K562 (cell line): Measurements from ENCODE around the gene UBE2E3. TPM values are rescaled to one million over a fixed set of nuclear protein-coding genes. Genes with fewer than 3 reads are reported as not detected.

Experiments used
- ATAC-seq: fragments of 200-7000 bp; cut with Tn5 transposase; 3 replicates; pipeline ENCODE4 v1.9.1; 2020; ENCODE audit warnings: moderate library complexity
- BruUV-seq: library from RNA; stranded (reverse); fragments of 400-500 nt; replicated peaks from 2 replicates; lab custom pipeline; 2021; lab: Mats Ljungman, UMichigan
- CTCF ChIA-PET: fragments of 300-600 bp; formaldehyde crosslinking; extraction: SDS; loops from one replicate; lab custom pipeline; 2021; ENCODE audit warnings: low intra/inter-chr PET ratio; lab: Yijun Ruan, JAX
- POLR2A ChIA-PET: fragments of 300-600, 350-650 bp; sonication (Branson Sonifier 250); formaldehyde crosslinking; extraction: SDS; loops from one replicate; lab custom pipeline; 2021; ENCODE audit warnings: antibody characterized with exemption, inconsistent platforms; lab: Yijun Ruan, JAX
- DNase-seq, 4 experiments: peaks; one replicate each; pipeline versions ENCODE4 v3.0.0 to v3.0.0-alpha.2; 2011 to 2018; ENCODE audit warnings: low spot score in 3 of 4, mixed read lengths in 3 of 4; ENCODE audit errors: extremely low read depth in 1 of 4
- FAIRE-seq: peaks from 2 replicates; lab custom pipeline; 2011; peaks lifted over from hg19 to GRCh38; lab: Jason Lieb, UNC
- H2AFZ ChIP-seq: 2 replicates; pipeline ENCODE4 v1.6.0; 2011; ENCODE audit warnings: low read depth, low read length, control low read depth, inconsistent platforms
- H3K27ac ChIP-seq: fragments of 200-600 bp; 3 replicates; pipeline ENCODE4 v1.8.0; 2011; ENCODE audit warnings: low read depth, mild to moderate bottlenecking, control low read depth, inconsistent platforms, low read length, moderate library complexity, mixed read lengths; ENCODE audit errors: extremely low read depth
- H3K27me3 ChIP-seq, 2 experiments: fragments of 300-600 bp in 1 of 2; 2 replicates in 1 of 2; 3 replicates in 1 of 2; pipeline versions ENCODE4 v1.6.0 to v1.8.0; 2011; ENCODE audit warnings: inconsistent platforms in 2 of 2, low read length in 2 of 2, mild to moderate bottlenecking in 1 of 2, mixed read lengths in 1 of 2, moderate library complexity in 1 of 2; ENCODE audit not compliant: control insufficient read depth in 2 of 2, insufficient read depth in 2 of 2
- H3K36me3 ChIP-seq: fragments of 300-600 bp; 3 replicates; pipeline ENCODE4 v1.8.0; 2011; ENCODE audit warnings: mild to moderate bottlenecking, low read length, inconsistent platforms; ENCODE audit not compliant: control insufficient read depth, insufficient read depth
- H3K4me1 ChIP-seq, 2 experiments: fragments of 200-600 bp in 1 of 2; replicated peaks in 1 of 2; 2 replicates in 1 of 2; 3 replicates in 1 of 2; pipeline versions ENCODE4 v1.5.1 to v1.8.0; 2011; ENCODE audit warnings: inconsistent platforms in 2 of 2, low read length in 2 of 2, mild to moderate bottlenecking in 1 of 2, mixed read lengths in 1 of 2, moderate library complexity in 1 of 2; ENCODE audit not compliant: control insufficient read depth in 2 of 2, insufficient read depth in 2 of 2
- H3K4me2 ChIP-seq: 2 replicates; pipeline ENCODE4 v1.6.1; 2011; ENCODE audit warnings: low read length, control low read depth, inconsistent platforms, mixed read lengths; ENCODE audit not compliant: insufficient read depth
- H3K4me3 ChIP-seq: fragments of 200-600 bp; sonication (generic), shearing (Covaris generic); 2 replicates; pipeline ENCODE4 v1.5.1; 2016; ENCODE audit warnings: control low read depth, inconsistent platforms
- H3K79me2 ChIP-seq: fragments of 200-600 bp; 3 replicates; pipeline ENCODE4 v1.8.0; 2011; ENCODE audit warnings: low read length, inconsistent platforms; ENCODE audit not compliant: control insufficient read depth, insufficient read depth
- H3K9ac ChIP-seq, 2 experiments: 2 replicates each; pipeline versions ENCODE4 v1.6.0 to v1.6.1; 2011; ENCODE audit warnings: low read depth in 2 of 2, low read length in 2 of 2, control low read depth in 1 of 2, inconsistent platforms in 1 of 2, mild to moderate bottlenecking in 1 of 2, mixed read lengths in 1 of 2; ENCODE audit not compliant: insufficient read depth in 1 of 2
- H3K9me1 ChIP-seq: one replicate; pipeline ENCODE4 v1.6.0; 2011; ENCODE audit warnings: inconsistent platforms, mild to moderate bottlenecking, low read length, moderate library complexity; ENCODE audit not compliant: control insufficient read depth, insufficient read depth
- H3K9me3 ChIP-seq: replicated peaks from 2 replicates; pipeline ENCODE4 v1.5.1; 2011; ENCODE audit warnings: low read depth, low read length, inconsistent platforms; ENCODE audit not compliant: control insufficient read depth, insufficient read depth
- H4K20me1 ChIP-seq: replicated peaks from 2 replicates; pipeline ENCODE4 v1.6.1; 2011; ENCODE audit warnings: low read length, inconsistent platforms, mixed read lengths; ENCODE audit not compliant: control insufficient read depth, insufficient read depth
- ELF1 ChIP-seq: fragments of 200-800 bp; sonication (Bioruptor generic); IDR thresholded peaks from 2 replicates; pipeline ENCODE4 v1.6.1; 2016; ENCODE audit warnings: missing genetic modification characterization, missing compliant biosample characterization
- KLF10 ChIP-seq: fragments of 250-450 bp; sonication (Bioruptor Pico); IDR thresholded peaks from 2 replicates; pipeline ENCODE4 v1.6.1; 2021; ENCODE audit warnings: matching md5 sums
- REST ChIP-seq, 2 experiments: fragments of 450-650 bp; formaldehyde crosslinking in 1 of 2; IDR thresholded peaks; 2 replicates each; pipeline versions ENCODE4 v1.4.0 to v1.6.1; 2014 to 2020; ENCODE audit warnings: mild to moderate bottlenecking in 2 of 2, borderline replicate concordance in 1 of 2, low read depth in 1 of 2
- ZNF311 ChIP-seq: fragments of 250-450 bp; sonication (Bioruptor Pico); IDR thresholded peaks from 2 replicates; pipeline ENCODE4 v1.4.0; 2020; ENCODE audit warnings: mild to moderate bottlenecking, moderate library complexity
- WGBS: fragments of 100-300 bp; shearing (Covaris generic); methylation state at CpG from one replicate; pipeline ENCODE4 v1.1.6; 2016; ENCODE audit warnings: low coverage, mixed read lengths; ENCODE audit not compliant: insufficient coverage; ENCODE audit errors: missing lambda C conversion rate; 5-methylcytosine and 5-hydroxymethylcytosine counted together
- in situ Hi-C: fragments of 300-500 bp; cut with MboI; formaldehyde crosslinking; loops from 4 replicates; pipeline ENCODE4 v1.15.0; 2018; ENCODE audit warnings: inconsistent platforms, mixed read lengths
- intact Hi-C: fragments of 100-400 bp; cut with micrococcal nuclease; formaldehyde crosslinking; loops from 2 replicates; pipeline ENCODE4 v1.14.2; 2022
- polyA plus RNA-seq, 8 experiments: library from polyadenylated mRNA; depleted of rRNA in 4 of 8; stranded (reverse) in 5 of 8; unstranded in 3 of 8; fragments of >200 nt; fragmentation: Nextera tagmentation in 2 of 8; fragmentation: Illumina TruSeq in 1 of 8; extraction: Ambion mirVana in 2 of 8; extraction: Trizol in 1 of 8; gene quantifications; 2 replicates each; pipeline versions ENCODE4 v1.2.1 to v1.2.3, GENCODE V29; 2011 to 2014; ENCODE audit warnings: inconsistent platforms in 1 of 8, missing spikeins in 1 of 8
- total RNA-seq, 7 experiments: library from RNA; depleted of rRNA in 6 of 7; stranded (reverse); fragments of >200 nt in 6 of 7; fragmentation: Illumina TruSeq in 2 of 7; extraction: Trizol in 2 of 7; gene quantifications; 2 replicates each; pipeline versions ENCODE4 v1.2.1 to v1.2.3, GENCODE V29; 2011 to 2021; ENCODE audit warnings: low replicate concordance in 1 of 7

The UBE2E3 gene
- total and polyA plus RNA-seq, 9 of the 15 experiments (the other 6 are each of a cell fraction or from before 2014, with no cell fraction given): 58.2 to 173 (median 78.0) TPM

DNA sequence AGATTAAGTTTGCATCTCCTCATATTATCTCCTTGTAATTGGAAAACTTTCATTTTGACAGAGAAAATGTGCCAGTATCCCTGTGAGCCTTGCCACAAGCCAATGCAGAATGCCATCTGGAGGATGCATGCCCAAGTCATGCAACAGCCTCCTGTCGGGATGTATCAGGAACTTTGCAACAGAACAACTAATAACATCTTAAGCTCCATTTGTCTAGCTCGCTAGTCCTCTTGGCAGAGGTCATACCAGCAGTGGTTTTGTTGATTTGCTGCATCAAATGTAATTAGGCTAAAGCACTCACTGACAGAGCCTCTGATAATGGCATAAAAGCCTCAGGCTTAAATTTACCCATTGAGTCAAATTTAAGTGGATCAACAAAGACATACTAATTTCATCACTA, 125.8 kb downstream of the UBE2E3 start:
- Histone ChIP-seq H3K4me1 (no peaks in the 10 kb centered on the region), H3K9me3 (no peaks in the 10 kb centered on the region), H3K36me3 (no peaks in the 10 kb centered on the region), H3K27me3 (no peaks in the 10 kb centered on the region), H3K27ac (no peak overlapping the region), H3K9me1 (no peaks in the 10 kb centered on the region), H3K4me2 (no peak overlapping the region), H3K79me2 (no peaks in the 10 kb centered on the region), H2AFZ (no peak overlapping the region), H3K4me3 (no peak overlapping the region), H3K9ac (no peak overlapping the region), H4K20me1 (no peaks in the 10 kb centered on the region)
- POLR2A ChIA-PET: no interaction called here
- WGBS: 0% methylated on average over 2 of the region's 2 CpGs
- BruUV-seq: no TSS peak
- DNase-seq (no peak), ATAC-seq (no peak), FAIRE-seq (no peak)
- intact Hi-C loops: loop anchor here (10.0 kb wide), 1 partner anchor 359 kb away; no protein-coding TSS in a partner anchor
- in situ Hi-C loops: no loop called here
- TF ChIP-seq ZNF311 (CRISPR knock-in tag): 0 out of 2 replicates have a peak, but pooled peaks have one; percentile 19
- TF ChIP-seq ELF1: no peak
- CTCF ChIA-PET: no interaction called here

- no peaks in the 10 kb centered on the region for H3K4me1 ChIP-seq
- FAIRE-seq (no peak), ATAC-seq (no peak; the same call in 2 of the 3 replicates), DNase-seq (peak in 2 of 4 experiments; percentile 11 to 13)
- H3K79me2 ChIP-seq: no peaks in the 10 kb centered on the region
- no peaks in the 10 kb centered on the region for H3K9me3 ChIP-seq
- no peaks in the 10 kb centered on the region for H4K20me1 ChIP-seq
- 0% methylated on average over 2 of the region's 2 CpGs for WGBS
- no peak overlapping the region for H3K4me3 ChIP-seq
- no peak overlapping the region for H3K9ac ChIP-seq
- no peaks in the 10 kb centered on the region for H3K27me3 ChIP-seq
- ChIA-PET POLR2A (no interaction called here), CTCF (no interaction called here)
- no peaks in the 10 kb centered on the region for H3K36me3 ChIP-seq
- no TSS peak for BruUV-seq
- H3K4me2 ChIP-seq: no peak overlapping the region
- in situ Hi-C loops (no loop called here), intact Hi-C loops (loop anchor here (10.0 kb wide), 1 partner anchor 358 kb away; no protein-coding TSS in a partner anchor)
- no peaks in the 10 kb centered on the region for H3K9me1 ChIP-seq
- H2AFZ ChIP-seq: no peak overlapping the region
- no peak overlapping the region for H3K27ac ChIP-seq
- 0 out of 2 replicates have a peak, but pooled peaks have one; percentile 11 for TF ChIP-seq REST (IDR thresholded peaks at IDR 0.05; ENCODE audit: borderline replicate concordance)
- TF ChIP-seq REST (CRISPR knock-in tag; IDR thresholded peaks at IDR 0.05; ENCODE audit: low read depth): no peak
- TF ChIP-seq KLF10: no peak
Observed at GRCh38 chr2:181106789-181107627, 126.6 kb downstream of the UBE2E3 start.
